Activated CD4-positive, alpha-beta T cell treated with anti-CD3 and anti-CD28 coated beads, Interleukin-10, Interleukin-2, amounts not matched to agents 100 ng/mL and 50 ng/mL, durations not matched to agents 16 hours and 8 hours (primary cell): ENCODE data around the gene GRIK4.
"Not testable (repeated sequence)": the region's sequence is repeated elsewhere in the genome, so short reads cannot be mapped to it uniquely, and the experiment has no call there.

Source experiments
- DNase-seq: peaks from one replicate; pipeline ENCODE4 v3.0.0-alpha.2; 2020

GRIK4 gene

GRCh38 chr11:120612513-120613263 lies 101.1 kb downstream of the GRIK4 start:
- DNase-seq: peak; percentile 53

DNA sequence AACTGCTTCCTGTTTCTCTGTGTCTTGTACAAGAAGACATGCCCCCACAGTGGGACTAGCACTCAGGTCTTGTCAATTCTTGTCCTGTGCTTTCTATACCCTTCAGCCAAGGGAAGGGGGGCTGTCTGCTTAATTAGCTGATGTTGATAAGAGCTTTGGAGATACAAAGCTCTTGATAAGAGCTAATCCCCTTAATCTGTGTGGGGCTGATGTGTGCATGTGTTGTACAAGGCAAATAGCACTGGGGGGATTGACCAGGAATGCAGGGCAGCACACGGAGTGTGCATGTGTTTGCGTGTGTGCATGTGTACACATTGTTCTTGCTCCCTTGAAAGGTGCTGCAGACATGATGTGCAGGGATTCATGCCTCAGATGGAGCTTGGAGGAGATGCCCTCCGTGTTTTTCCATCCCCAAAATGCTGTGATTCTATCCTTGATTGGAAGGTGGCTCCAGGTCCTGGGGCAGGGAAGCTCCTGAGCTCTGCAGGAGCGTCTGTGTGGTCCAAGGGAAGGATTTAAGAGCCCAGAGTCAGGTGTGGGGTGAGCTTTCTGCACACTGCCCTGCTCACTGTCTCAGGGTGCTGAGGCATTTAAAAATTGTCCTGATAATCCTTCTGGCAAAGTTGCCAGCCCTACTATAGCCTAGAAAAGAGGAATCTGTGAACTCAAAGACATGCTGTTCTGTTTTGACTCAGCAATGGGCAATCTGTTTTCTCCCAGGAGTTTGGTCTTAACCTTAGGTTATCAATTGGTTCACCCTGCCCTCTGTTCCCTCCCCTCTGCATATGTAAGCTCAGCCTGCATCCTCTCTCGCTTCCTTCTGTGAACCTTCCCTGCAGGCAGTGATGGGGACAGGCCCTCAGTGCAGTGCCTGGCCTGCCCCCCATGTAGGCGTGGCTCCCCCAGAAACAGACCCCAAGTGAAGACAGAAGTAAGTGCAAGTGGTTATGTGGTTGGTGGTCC lies 102.0 kb downstream of the GRIK4 start:
- no peak for DNase-seq

GRCh38 chr11:120615391-120615790 lies 103.8 kb downstream of the GRIK4 start:
- no peak for DNase-seq

DNA sequence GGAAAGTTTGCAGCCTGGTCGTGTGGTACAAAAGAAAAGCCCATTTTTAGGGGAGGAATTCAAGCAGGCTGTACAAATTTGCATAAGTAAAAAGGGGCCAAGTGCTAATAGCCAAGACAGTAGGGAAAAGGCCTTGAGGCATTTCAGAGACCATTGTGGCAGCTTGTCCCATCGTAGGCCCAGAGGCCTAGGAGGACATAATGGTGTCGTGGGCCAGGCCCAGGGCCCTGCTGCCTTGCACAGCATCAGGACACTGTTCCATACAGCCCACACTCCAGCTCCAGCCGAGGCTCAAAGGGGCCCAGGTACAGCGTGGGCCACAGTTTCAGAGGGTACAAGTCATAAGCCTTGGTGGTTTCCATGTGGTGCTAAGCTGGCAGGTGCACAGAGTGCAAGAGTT lies 106.9 kb downstream of the GRIK4 start:
- DNase-seq: no peak

- DNase-seq: peak; percentile 27
These were observed 110.8 kb downstream of the GRIK4 start for GRCh38 chr11:120622189-120622875.

DNA sequence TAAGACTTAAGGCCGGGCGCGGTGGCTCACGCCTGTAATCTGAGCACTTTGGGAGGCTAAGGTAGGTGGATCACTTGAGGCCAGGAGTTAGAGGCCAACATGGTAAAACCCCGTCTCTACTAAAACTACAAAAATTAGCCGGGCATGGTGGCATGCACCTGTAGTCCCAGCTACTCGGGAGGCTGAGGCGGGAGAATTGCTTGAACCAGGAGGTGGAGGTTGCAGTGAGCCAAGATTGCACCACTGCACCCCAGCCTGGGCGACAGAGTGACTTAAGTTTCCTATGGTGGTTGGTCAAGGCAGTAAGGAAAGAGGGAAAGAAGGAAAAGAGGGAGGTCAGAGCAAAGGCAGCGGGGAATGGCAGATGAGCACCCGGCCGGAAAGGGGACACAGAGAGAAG lies 113.4 kb downstream of the GRIK4 start:
- DNase-seq: not testable (repeated sequence)

GRCh38 chr11:120625565-120625964 lies 114.0 kb downstream of the GRIK4 start:
- DNase-seq: no peak

- no peak for DNase-seq
These were observed 115.2 kb downstream of the GRIK4 start for GRCh38 chr11:120626791-120627190.

GRCh38 chr11:120627327-120628163 lies 116.0 kb downstream of the GRIK4 start:
- DNase-seq: no peak

- DNase-seq: no peak
These were observed 118.0 kb downstream of the GRIK4 start for GRCh38 chr11:120629407-120630080.

GRCh38 chr11:120630122-120630521 lies 118.6 kb downstream of the GRIK4 start:
- DNase-seq: no peak

DNA sequence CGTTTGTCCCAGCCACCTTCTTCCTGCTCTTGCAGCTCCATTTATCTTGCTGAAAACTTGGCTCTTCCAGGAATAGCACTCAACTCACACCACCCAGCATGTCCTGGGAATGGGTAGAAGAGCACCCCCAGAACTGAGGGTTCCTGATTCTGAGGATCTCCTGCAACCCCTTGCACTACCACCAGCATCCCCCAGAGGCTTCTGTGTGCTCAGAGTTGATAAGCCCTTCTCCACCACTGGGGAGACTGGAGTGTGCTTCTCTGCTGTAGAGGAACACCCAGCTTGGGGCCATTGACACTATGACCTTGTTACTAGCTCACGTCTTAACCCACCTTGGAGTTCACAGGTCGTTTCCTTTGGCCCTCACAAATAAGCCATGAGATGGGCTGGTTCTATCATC lies 121.0 kb downstream of the GRIK4 start:
- DNase-seq: no peak

DNA sequence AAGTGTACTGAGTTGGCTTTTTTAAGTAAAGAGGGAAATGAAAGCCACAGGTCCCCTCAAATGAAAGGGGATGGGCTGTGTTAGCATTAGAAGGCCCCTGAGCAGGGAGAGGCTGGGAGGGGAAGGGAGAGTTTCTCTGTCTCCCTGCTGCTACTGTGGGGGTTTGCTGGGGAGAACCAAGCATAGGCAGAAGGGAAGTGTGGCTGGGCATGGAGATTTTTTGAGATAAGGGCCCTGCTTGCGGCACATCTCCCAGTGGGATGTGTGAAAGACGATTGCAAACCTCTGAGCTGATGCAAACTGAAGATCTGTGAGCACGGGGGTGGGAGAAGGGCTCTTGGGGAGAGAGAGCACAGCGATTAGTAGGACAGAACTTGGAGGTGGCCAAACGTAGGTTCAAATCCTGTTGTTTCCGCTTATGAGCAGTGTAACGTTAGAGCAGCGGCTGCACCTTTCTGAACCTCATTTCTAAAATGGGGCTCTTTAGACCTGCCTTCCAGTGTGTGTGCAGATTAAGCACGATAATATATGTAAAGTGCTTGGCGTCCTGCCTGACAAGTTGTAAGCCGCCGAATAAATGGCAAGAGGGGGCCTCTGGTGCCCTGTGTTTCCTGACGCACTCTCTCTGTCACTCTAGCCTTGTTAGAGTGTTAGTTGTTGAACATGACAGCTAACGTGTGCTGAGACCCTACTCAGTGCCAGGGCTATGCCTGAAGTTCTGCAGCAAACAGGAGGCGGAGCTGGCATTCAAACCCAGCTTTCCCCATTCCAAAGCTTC lies 122.3 kb downstream of the GRIK4 start:
- DNase-seq: no peak

- no peak for DNase-seq
These were observed 123.2 kb downstream of the GRIK4 start for GRCh38 chr11:120634706-120635105.

DNA sequence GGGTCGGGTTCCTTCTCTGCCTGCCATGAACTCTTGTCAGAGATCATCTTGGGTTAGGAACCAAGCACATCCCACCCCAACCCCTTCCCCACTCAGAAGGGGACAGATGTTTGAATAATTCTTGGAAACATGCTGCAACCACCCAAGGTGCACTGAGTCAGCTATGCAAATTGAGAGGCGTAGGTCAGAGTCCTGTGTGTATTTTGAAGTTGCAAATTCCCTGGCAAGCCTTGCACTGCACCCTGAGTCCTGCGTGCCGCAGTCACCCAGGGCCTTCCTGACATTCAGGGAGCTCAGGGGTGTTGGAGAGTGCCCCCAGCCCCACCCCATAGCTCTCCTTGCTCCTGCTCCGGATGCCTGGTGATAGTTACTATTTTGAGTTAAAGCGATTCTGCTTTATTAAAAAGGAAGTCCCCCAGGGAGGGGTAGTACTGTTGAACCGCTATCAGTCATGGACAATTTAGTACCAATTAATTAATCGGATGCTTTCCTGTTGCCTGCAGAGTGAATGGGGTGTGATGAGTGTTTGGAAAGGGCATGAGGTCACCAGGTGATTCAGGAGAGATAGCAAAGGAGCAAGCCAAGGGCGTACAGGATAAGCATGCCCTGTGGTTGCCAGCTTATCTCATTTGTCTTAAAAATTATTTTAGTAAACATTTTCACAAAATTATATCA lies 123.7 kb downstream of the GRIK4 start:
- no peak for DNase-seq

GRCh38 chr11:120637131-120637530 lies 125.6 kb downstream of the GRIK4 start:
- no peak for DNase-seq

GRCh38 chr11:120642196-120642894 lies 130.8 kb downstream of the GRIK4 start:
- no peak for DNase-seq

DNA sequence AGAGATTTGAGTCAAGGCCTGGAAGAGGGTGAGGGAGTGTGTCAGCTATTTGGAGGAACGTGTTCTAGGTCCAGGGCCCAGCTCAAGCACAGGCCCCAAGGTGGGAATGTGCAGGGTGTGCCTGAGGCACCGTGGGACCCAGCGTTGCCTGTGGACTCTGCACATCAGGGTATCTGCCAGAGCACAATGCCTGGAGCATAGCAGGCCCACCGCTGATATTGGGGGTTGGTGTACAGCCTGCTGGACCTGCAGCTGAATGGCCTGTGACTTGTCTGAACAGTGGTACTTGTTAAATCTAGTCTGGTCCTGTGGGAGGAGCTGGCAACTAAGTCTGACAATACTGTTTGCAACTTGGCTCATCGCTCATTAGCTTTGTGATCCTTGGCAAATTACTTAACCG lies 131.7 kb downstream of the GRIK4 start:
- DNase-seq: no peak

GRCh38 chr11:120645639-120646038 lies 134.1 kb downstream of the GRIK4 start:
- no peak for DNase-seq

- DNase-seq: no peak
These were observed 134.7 kb downstream of the GRIK4 start for GRCh38 chr11:120646206-120646605.
